Fibroblast of the aortic adventitia (primary cell): ENCODE data around the gene UQCRC1. TPM values are rescaled to one million over a fixed set of nuclear protein-coding genes. Genes with fewer than 3 reads are reported as not detected.
"Not testable (repeated sequence)": the region's sequence is repeated elsewhere in the genome, so short reads cannot be mapped to it uniquely, and the experiment has no call there.

ENCODE experiments used
- DNase-seq: peaks from one replicate; pipeline ENCODE4 v3.0.0-alpha.2; 2010; ENCODE audit warnings: low read depth
- H3K4me3 ChIP-seq: 2 replicates; pipeline ENCODE4 v1.5.1; 2011; ENCODE audit warnings: low read depth, mild to moderate bottlenecking, control low read depth, low read length, moderate library complexity
- small RNA-seq: library from RNA; depleted of rRNA; stranded (forward); fragments of <200 nt; gene quantifications from one replicate; pipeline ENCODE3, GENCODE V24; 2012
- total RNA-seq: library from RNA; depleted of rRNA; stranded (reverse); fragments of >200 nt; gene quantifications from 2 replicates; pipeline ENCODE4 v1.2.3, GENCODE V29; 2012; ENCODE audit warnings: low replicate concordance
- TF ChIP-seq, protein P1 (sequence below): IDR thresholded peaks from 2 replicates; pipeline ENCODE4 v1.5.1; 2011; ENCODE audit warnings: mild to moderate bottlenecking, low read length, control low read depth, inconsistent platforms; ENCODE audit not compliant: insufficient read depth

UQCRC1 gene
- total RNA-seq, 1 donor, result 196 TPM

- TF ChIP-seq, protein P1, sequence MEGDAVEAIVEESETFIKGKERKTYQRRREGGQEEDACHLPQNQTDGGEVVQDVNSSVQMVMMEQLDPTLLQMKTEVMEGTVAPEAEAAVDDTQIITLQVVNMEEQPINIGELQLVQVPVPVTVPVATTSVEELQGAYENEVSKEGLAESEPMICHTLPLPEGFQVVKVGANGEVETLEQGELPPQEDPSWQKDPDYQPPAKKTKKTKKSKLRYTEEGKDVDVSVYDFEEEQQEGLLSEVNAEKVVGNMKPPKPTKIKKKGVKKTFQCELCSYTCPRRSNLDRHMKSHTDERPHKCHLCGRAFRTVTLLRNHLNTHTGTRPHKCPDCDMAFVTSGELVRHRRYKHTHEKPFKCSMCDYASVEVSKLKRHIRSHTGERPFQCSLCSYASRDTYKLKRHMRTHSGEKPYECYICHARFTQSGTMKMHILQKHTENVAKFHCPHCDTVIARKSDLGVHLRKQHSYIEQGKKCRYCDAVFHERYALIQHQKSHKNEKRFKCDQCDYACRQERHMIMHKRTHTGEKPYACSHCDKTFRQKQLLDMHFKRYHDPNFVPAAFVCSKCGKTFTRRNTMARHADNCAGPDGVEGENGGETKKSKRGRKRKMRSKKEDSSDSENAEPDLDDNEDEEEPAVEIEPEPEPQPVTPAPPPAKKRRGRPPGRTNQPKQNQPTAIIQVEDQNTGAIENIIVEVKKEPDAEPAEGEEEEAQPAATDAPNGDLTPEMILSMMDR, result no peak
These were observed 55.3 kb downstream of the UQCRC1 start for GRCh38 chr3:48553886-48554845.

GRCh38 chr3:48553361-48553760 lies 56.1 kb downstream of the UQCRC1 start:
- TF ChIP-seq, protein P1, result no peak
- DNase-seq, result no peak
- no peak overlapping the region for H3K4me3 ChIP-seq

More at GRCh38 chr3:48553886-48554845, 55.3 kb downstream of the UQCRC1 start:
- DNase-seq, result no peak
- no peak overlapping the region for H3K4me3 ChIP-seq

DNA sequence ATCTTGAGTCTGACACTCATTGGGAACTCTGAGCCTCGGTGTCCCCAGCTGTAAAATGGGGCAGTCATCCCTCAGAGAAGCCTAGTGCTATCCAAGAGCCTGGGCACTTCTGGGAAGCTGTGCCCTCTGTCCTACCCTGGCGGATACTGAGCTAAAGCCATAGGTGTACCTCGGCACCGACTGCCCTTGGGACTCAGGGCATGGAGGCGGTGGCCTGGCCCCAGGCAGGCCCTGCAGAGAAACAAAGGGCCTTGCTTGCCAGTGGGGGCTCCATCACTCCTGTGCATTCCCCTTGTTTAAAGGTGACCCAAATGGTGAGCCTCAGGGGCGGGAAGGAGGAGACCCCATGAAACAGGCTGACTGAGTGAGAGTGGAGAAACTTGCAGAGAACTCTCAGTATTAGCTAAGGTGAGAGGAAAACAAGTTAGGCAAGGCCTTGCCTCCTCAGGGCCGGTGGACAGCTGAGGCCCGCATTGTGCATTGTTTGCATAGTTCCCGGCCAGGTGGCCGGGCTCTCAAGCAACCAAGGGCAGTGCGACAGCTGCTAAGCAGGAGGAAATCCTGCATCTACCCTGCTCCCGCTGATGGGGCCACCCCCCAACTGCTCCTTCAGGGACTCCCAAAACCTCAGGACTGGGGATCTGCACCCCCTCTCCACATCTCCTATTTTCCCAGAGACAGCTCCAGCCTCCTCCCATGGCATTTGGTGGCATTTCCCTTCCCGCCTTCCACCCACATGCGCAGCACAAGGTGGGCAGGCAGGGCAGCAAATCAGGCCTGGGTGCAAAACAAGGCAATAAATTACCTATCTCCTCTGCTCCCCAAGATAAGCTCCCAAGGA lies 57.1 kb downstream of the UQCRC1 start:
- no peak for DNase-seq
- TF ChIP-seq, protein P1, result no peak
- no peak overlapping the region for H3K4me3 ChIP-seq

DNA sequence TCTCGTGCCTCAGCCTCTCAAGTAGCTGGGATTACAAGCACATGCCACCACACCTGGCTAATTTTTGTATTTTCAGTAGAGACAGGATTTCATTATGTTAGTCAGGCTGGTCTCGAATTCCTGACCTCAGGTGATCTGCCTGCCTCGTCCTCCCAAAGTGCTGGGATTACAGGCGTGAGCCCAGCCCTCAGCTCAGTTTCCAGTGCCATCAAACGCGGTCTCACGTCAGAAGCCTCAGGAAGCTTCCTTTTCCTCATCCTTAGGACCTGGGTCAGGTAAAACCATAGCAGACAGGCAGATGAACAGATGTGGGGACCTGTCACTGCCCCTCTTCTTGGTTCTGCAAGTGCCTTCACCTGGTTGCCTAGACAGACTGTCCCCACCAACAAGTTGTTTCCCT lies 57.8 kb downstream of the UQCRC1 start:
- not testable (repeated sequence) for H3K4me3 ChIP-seq, DNase-seq

Small RNAs within 50 kb of the gene (small RNA-seq; reads per million reads assigned to genes)
- gene MIR6823, result not detected

Other genes with a start within 250 kb of the UQCRC1 start
- gene FBXW12, start 237.4 kb downstream of the UQCRC1 start, total RNA-seq, result 0.27 TPM in 1 of 2 replicates, not detected in the other
- 30.0 and 59.5 TPM in 2 replicates for gene PLXNB1, start 179.6 kb downstream of the UQCRC1 start, total RNA-seq
- gene CCDC51, start 169.5 kb downstream of the UQCRC1 start, total RNA-seq, result 19.3 and 38.0 TPM in 2 replicates
- gene TMA7, start 169.4 kb downstream of the UQCRC1 start, total RNA-seq, result 234 and 390 TPM in 2 replicates
- gene ATRIP, start 162.9 kb downstream of the UQCRC1 start, total RNA-seq, result 4.0 and 14.5 TPM in 2 replicates
- 60.4 and 107 TPM in 2 replicates for gene SHISA5, start 105.5 kb downstream of the UQCRC1 start, total RNA-seq
- gene PFKFB4, start 52.8 kb downstream of the UQCRC1 start, total RNA-seq, result 4.7 and 6.1 TPM in 2 replicates
- gene UCN2, start 45.9 kb downstream of the UQCRC1 start, total RNA-seq, result 0.54 TPM in 1 of 2 replicates, not detected in the other
- 8.6 and 10.2 TPM in 2 replicates for gene COL7A1, start 14.3 kb downstream of the UQCRC1 start, total RNA-seq
- gene TMEM89, start 12.1 kb upstream of the UQCRC1 start, total RNA-seq, result not detected in 2 replicates
- gene SLC26A6, start 25.8 kb upstream of the UQCRC1 start, total RNA-seq, result 11.6 and 19.5 TPM in 2 replicates
- 0.81 and 0.98 TPM in 2 replicates for gene CELSR3, start 53.2 kb upstream of the UQCRC1 start, total RNA-seq
- gene NCKIPSD, start 76.3 kb upstream of the UQCRC1 start, total RNA-seq, result 8.1 and 20.0 TPM in 2 replicates
- 35.7 and 44.3 TPM in 2 replicates for gene IP6K2, start 107.6 kb upstream of the UQCRC1 start, total RNA-seq
- 33.9 and 43.4 TPM in 2 replicates for gene PRKAR2A, start 238.2 kb upstream of the UQCRC1 start, total RNA-seq